Esophagus muscularis mucosa (tissue), 4 donors: ENCODE data around the gene FOXO6. TPM values are rescaled to one million over a fixed set of nuclear protein-coding genes. Genes with fewer than 3 reads are reported as not detected.

Source experiments
- DNase-seq: peaks from one replicate; pipeline ENCODE4 v3.0.0-alpha.2; 2017; ENCODE audit errors: extremely low spot score
- H3K27ac ChIP-seq, 4 donors: fragments of 200-600 bp; sonication (generic); replicated peaks in 1 of 4; 1 replicate in 3 of 4; 2 replicates in 1 of 4; pipeline ENCODE4 v1.5.1; 2016 to 2019; ENCODE audit warnings: mild to moderate bottlenecking in 1 of 4
- H3K27me3 ChIP-seq, 4 donors: fragments of 200-600 bp; sonication (generic); one replicate each; pipeline versions ENCODE4 v1.5.1 to v1.6.0; 2016 to 2019
- H3K36me3 ChIP-seq, 4 donors: fragments of 200-600 bp; sonication (generic); one replicate each; pipeline ENCODE4 v1.5.1; 2016 to 2019
- H3K4me1 ChIP-seq, 4 donors: fragments of 200-600 bp; sonication (generic); one replicate each; pipeline ENCODE4 v1.5.1; 2016 to 2019
- H3K4me3 ChIP-seq, 4 donors: fragments of 200-600 bp; sonication (generic); 1 replicate in 2 of 4; 2 replicates in 2 of 4; pipeline ENCODE4 v1.5.1; 2016 to 2019; ENCODE audit warnings: mild to moderate bottlenecking in 4 of 4, moderate library complexity in 1 of 4
- H3K9me3 ChIP-seq, 4 donors: fragments of 200-600 bp; sonication (generic); 1 replicate in 3 of 4; 2 replicates in 1 of 4; pipeline ENCODE4 v1.5.1; 2016 to 2019
- CTCF ChIP-seq, 3 experiments: fragments of 200-600 bp in 2 of 3; fragments of 450-650 bp in 1 of 3; sonication (generic) in 2 of 3; IDR thresholded peaks; one replicate each; pipeline ENCODE4 v1.5.1; 2017 to 2019; ENCODE audit warnings: antibody characterized with exemption in 3 of 3, mild to moderate bottlenecking in 2 of 3, moderate library complexity in 1 of 3
- EP300 ChIP-seq: sonication (generic); formaldehyde crosslinking; IDR thresholded peaks from one replicate; pipeline ENCODE4 v1.6.1; 2017; ENCODE audit warnings: antibody characterized with exemption
- POLR2A ChIP-seq: fragments of 450-650 bp; IDR thresholded peaks from one replicate; pipeline ENCODE4 v1.6.1; 2017; ENCODE audit warnings: antibody characterized with exemption, moderate library complexity, mild to moderate bottlenecking, low read depth
- POLR2AphosphoS5 ChIP-seq, 2 donors: sonication (generic); formaldehyde crosslinking; IDR thresholded peaks; one replicate each; pipeline ENCODE4 v1.6.1; 2017; ENCODE audit warnings: antibody characterized with exemption in 2 of 2
- WGBS: methylation state at CpG from one replicate; pipeline ENCODE4 v1.1.5; 2018; 5-methylcytosine and 5-hydroxymethylcytosine counted together
- intact Hi-C: fragments of 100-400 bp; cut with DNase I; formaldehyde crosslinking; loops from one replicate; pipeline ENCODE4 v1.15.1; 2023
- total RNA-seq, 4 donors: library from RNA; depleted of rRNA; stranded (reverse); fragments of >200 nt; gene quantifications; one replicate each; pipeline versions ENCODE4 v1.1.0 to v1.2.1, GENCODE V29; 2016

FOXO6 gene
- total RNA-seq, 4 donors from 2014 or later = 0.33 to 1.3 (median 0.53) TPM

- no peaks in the 10 kb centered on the region for H3K9me3 ChIP-seq
- no peaks in the 10 kb centered on the region for H3K36me3 ChIP-seq
- no peak for DNase-seq
- peaks cover 0 to 17% (median 0%) of the 10 kb centered on the region in 4 donors for H3K27me3 ChIP-seq
- WGBS = 79% methylated on average over 7 of the region's 7 CpGs
- H3K4me3 ChIP-seq = no peak overlapping the region
- H3K4me1 ChIP-seq = peaks cover 27 to 46% (median 40%) of the 10 kb centered on the region in 4 donors
- intact Hi-C loops = no loop called here
- H3K27ac ChIP-seq = no peak overlapping the region
- no peak for TF ChIP-seq CTCF (IDR thresholded peaks at IDR 0.05)
- TF ChIP-seq POLR2A = no peak
- TF ChIP-seq EP300 = no peak
- TF ChIP-seq POLR2AphosphoS5 (IDR thresholded peaks at IDR 0.05) = no peak
Measured at GRCh38 chr1:41368801-41369200, 7.6 kb downstream of the FOXO6 start.

GRCh38 chr1:41369531-41369930 is 8.3 kb downstream of the FOXO6 start:
- WGBS = 94% methylated on average over 2 of the region's 2 CpGs
- no peak overlapping the region for H3K4me3 ChIP-seq
- H3K9me3 ChIP-seq = no peaks in the 10 kb centered on the region
- peaks cover 27 to 46% (median 40%) of the 10 kb centered on the region in 4 donors for H3K4me1 ChIP-seq
- no peak overlapping the region for H3K27ac ChIP-seq
- TF ChIP-seq POLR2A (no peak), CTCF (IDR thresholded peaks at IDR 0.05) (no peak), EP300 (no peak), POLR2AphosphoS5 (IDR thresholded peaks at IDR 0.05) (no peak)
- peaks cover 0 to 17% (median 0%) of the 10 kb centered on the region in 4 donors for H3K27me3 ChIP-seq
- H3K36me3 ChIP-seq = no peaks in the 10 kb centered on the region
- intact Hi-C loops = no loop called here
- DNase-seq = no peak

GRCh38 chr1:41370225-41370624 is 9.0 kb downstream of the FOXO6 start:
- 80% methylated on average over 4 of the region's 4 CpGs for WGBS
- H3K9me3 ChIP-seq = no peaks in the 10 kb centered on the region
- H3K36me3 ChIP-seq = no peaks in the 10 kb centered on the region
- H3K4me1 ChIP-seq = peaks cover 27 to 44% (median 40%) of the 10 kb centered on the region in 4 donors
- H3K27ac ChIP-seq = no peak overlapping the region
- DNase-seq = no peak
- intact Hi-C loops = no loop called here
- H3K4me3 ChIP-seq = no peak overlapping the region
- TF ChIP-seq CTCF (IDR thresholded peaks at IDR 0.05) = no peak
- no peak for TF ChIP-seq POLR2AphosphoS5 (IDR thresholded peaks at IDR 0.05)
- no peak for TF ChIP-seq POLR2A
- TF ChIP-seq EP300 = no peak
- peaks cover 0 to 17% (median 0%) of the 10 kb centered on the region in 4 donors for H3K27me3 ChIP-seq

GRCh38 chr1:41370756-41371420 is 9.7 kb downstream of the FOXO6 start:
- Histone ChIP-seq H3K4me3 (no peak overlapping the region), H3K36me3 (no peaks in the 10 kb centered on the region), H3K9me3 (no peaks in the 10 kb centered on the region), H3K27ac (no peak overlapping the region), H3K27me3 (peaks cover 0 to 17% (median 0%) of the 10 kb centered on the region in 4 donors), H3K4me1 (peaks cover 23 to 38% (median 34%) of the 10 kb centered on the region in 4 donors)
- intact Hi-C loops = no loop called here
- TF ChIP-seq EP300 (no peak), POLR2AphosphoS5 (IDR thresholded peaks at IDR 0.05) (no peak), POLR2A (no peak), CTCF (IDR thresholded peaks at IDR 0.05) (no peak)
- 91% methylated on average over 4 of the region's 5 CpGs for WGBS
- no peak for DNase-seq
